ENCODE results near the gene KRIT1. TPM values are rescaled to one million over a fixed set of nuclear protein-coding genes. Genes with fewer than 3 reads are reported as not detected.
"Not testable (repeated sequence)": the region's sequence is repeated elsewhere in the genome, so short reads cannot be mapped to it uniquely, and the experiment has no call there.

Gene KRIT1
- polyA plus RNA-seq, 1 donor from 2014 or later = 39.6 TPM

GRCh38 chr7:92192326-92192725 is 53.4 kb downstream of the KRIT1 start:
- peaks cover 3% of the 10 kb centered on the region for H3K36me3 ChIP-seq (ENCODE audit: insufficient read depth, low read length)
- H3K79me2 ChIP-seq (replicated peaks; ENCODE audit: insufficient read depth, low read length) = no peaks in the 10 kb centered on the region
- no peak overlapping the region for H3K4me2 ChIP-seq (ENCODE audit: low read length)
- TF ChIP-seq SMC3 (conservative IDR thresholded peaks at IDR 0.05; ENCODE audit: poor library complexity) = no peak
- no peak for TF ChIP-seq REST (IDR thresholded peaks at IDR 0.05; ENCODE audit: borderline replicate concordance)
- no peak for TF ChIP-seq TAF1 (IDR thresholded peaks at IDR 0.05; ENCODE audit: low read depth)
- TF ChIP-seq EZH2 (IDR thresholded peaks at IDR 0.05; ENCODE audit: borderline replicate concordance, insufficient read depth, low read length, poor library complexity, severe bottlenecking) = no peak
- no peak for TF ChIP-seq RAD21 (conservative IDR thresholded peaks at IDR 0.05)
- no peak for TF ChIP-seq POLR2AphosphoS5 (IDR thresholded peaks at IDR 0.05)
- TF ChIP-seq CTCF (IDR thresholded peaks at IDR 0.05; ENCODE audit: poor library complexity, severe bottlenecking) = no peak
- TF ChIP-seq MXI1 (conservative IDR thresholded peaks at IDR 0.05; ENCODE audit: poor library complexity, severe bottlenecking) = no peak
- TF ChIP-seq EP300 (conservative IDR thresholded peaks at IDR 0.05; ENCODE audit: poor library complexity, severe bottlenecking) = no peak
- no peaks in the 10 kb centered on the region for H3K9me2 ChIP-seq (ENCODE audit: insufficient read depth, low read length)
- H4K20me1 ChIP-seq (ENCODE audit: insufficient read depth) = no peaks in the 10 kb centered on the region
- H3F3A ChIP-seq (ENCODE audit: insufficient read depth, low read length, poor library complexity, severe bottlenecking) = no peaks in the 10 kb centered on the region
- no peak overlapping the region for H3K9ac ChIP-seq (ENCODE audit: low read length)
- H3K27ac ChIP-seq (ENCODE audit: low read length) = no peak overlapping the region
- H2AFZ ChIP-seq (ENCODE audit: low read depth, low read length) = no peak overlapping the region
- no peaks in the 10 kb centered on the region for H3K27me3 ChIP-seq (ENCODE audit: insufficient read depth, low read depth, low read length)
- H3K9me3 ChIP-seq (ENCODE audit: low read length) = peaks cover 12% of the 10 kb centered on the region
- no peak overlapping the region for H3K4me3 ChIP-seq (ENCODE audit: low read length)

- not testable (repeated sequence) for H2AFZ ChIP-seq (ENCODE audit: low read depth, low read length); H3K36me3 ChIP-seq (ENCODE audit: insufficient read depth, low read length); H3K9me2 ChIP-seq (ENCODE audit: insufficient read depth, low read length); H3K4me2 ChIP-seq (ENCODE audit: low read length); H3K27me3 ChIP-seq (ENCODE audit: insufficient read depth, low read depth, low read length); H3K4me3 ChIP-seq (ENCODE audit: low read length); H3K9ac ChIP-seq (ENCODE audit: low read length); H4K20me1 ChIP-seq (ENCODE audit: insufficient read depth); H3K79me2 ChIP-seq (replicated peaks; ENCODE audit: insufficient read depth, low read length); H3K27ac ChIP-seq (ENCODE audit: low read length); H3F3A ChIP-seq (ENCODE audit: insufficient read depth, low read length, poor library complexity, severe bottlenecking)
- H3K9me3 ChIP-seq (ENCODE audit: low read length) = peaks cover 12% of the 10 kb centered on the region
Measured at GRCh38 chr7:92189246-92189645, 56.5 kb downstream of the KRIT1 start.

- H3K4me3 ChIP-seq (ENCODE audit: low read length); H3K36me3 ChIP-seq (ENCODE audit: insufficient read depth, low read length); H3K9me2 ChIP-seq (ENCODE audit: insufficient read depth, low read length); H3K9ac ChIP-seq (ENCODE audit: low read length); H3K27ac ChIP-seq (ENCODE audit: low read length); H3K9me3 ChIP-seq (ENCODE audit: low read length); H3K79me2 ChIP-seq (replicated peaks; ENCODE audit: insufficient read depth, low read length); H2AFZ ChIP-seq (ENCODE audit: low read depth, low read length); H4K20me1 ChIP-seq (ENCODE audit: insufficient read depth); H3K4me2 ChIP-seq (ENCODE audit: low read length); H3K27me3 ChIP-seq (ENCODE audit: insufficient read depth, low read depth, low read length); H3F3A ChIP-seq (ENCODE audit: insufficient read depth, low read length, poor library complexity, severe bottlenecking): not testable (repeated sequence)
Measured at GRCh38 chr7:92184294-92184693, 61.4 kb downstream of the KRIT1 start.

All from neural cell (in vitro differentiated cells).